Activated B cell treated with CpG ODN at 0.5 μM for 24 hours (primary cell): ENCODE measurements around the gene ARF4. TPM values are rescaled to one million over a fixed set of nuclear protein-coding genes. Genes with fewer than 3 reads are reported as not detected.
"Not testable (repeated sequence)": the region's sequence is repeated elsewhere in the genome, so short reads cannot be mapped to it uniquely, and the experiment has no call there.

ENCODE experiments used
- ATAC-seq: fragments of 200-7000 bp; cut with Tn5 transposase; one replicate; pipeline ENCODE4 v1.10.0; 2021; ENCODE audit warnings: low read depth, mild to moderate bottlenecking, moderate library complexity
- CTCF ChIA-PET: fragments of 350-600 bp; sonication (Branson Sonifier 250); formaldehyde crosslinking; loops from one replicate; lab custom pipeline; 2021; ENCODE audit warnings: antibody characterized with exemption; lab: Charles Lee
- POLR2A ChIA-PET: fragments of 350-600 bp; sonication (Branson Sonifier 250); formaldehyde crosslinking; loops from one replicate; lab custom pipeline; 2021; ENCODE audit warnings: antibody characterized with exemption; lab: Charles Lee
- DNase-seq: peaks from one replicate; pipeline ENCODE4 v3.0.0; 2022
- H3K27ac Mint-ChIP-seq: one replicate; pipeline ENCODE4 v1.8.0; 2020; ENCODE audit warnings: mixed read lengths
- H3K27me3 Mint-ChIP-seq: one replicate; pipeline ENCODE4 v1.8.0; 2021; ENCODE audit warnings: mixed read lengths
- H3K36me3 Mint-ChIP-seq: one replicate; pipeline ENCODE4 v1.8.0; 2021; ENCODE audit warnings: low read depth, mixed read lengths
- H3K4me1 Mint-ChIP-seq: one replicate; pipeline ENCODE4 v1.8.0; 2021; ENCODE audit warnings: mixed read lengths
- H3K4me3 Mint-ChIP-seq: one replicate; pipeline ENCODE4 v1.8.0; 2020; ENCODE audit warnings: mild to moderate bottlenecking, mixed read lengths
- H3K9me3 Mint-ChIP-seq: one replicate; pipeline ENCODE4 v1.8.0; 2020; ENCODE audit warnings: mixed read lengths
- intact Hi-C: fragments of 100-400 bp; cut with micrococcal nuclease; formaldehyde crosslinking; loops from one replicate; pipeline ENCODE4 v1.15.1; 2024
- total RNA-seq: library from RNA; stranded (reverse); gene quantifications from 2 replicates; pipeline ENCODE4 v1.2.3, GENCODE V29; 2022
- TF ChIP-seq, protein P1 (sequence below): fragments of 200-600 bp; IDR thresholded peaks from one replicate; pipeline ENCODE4 v1.8.0; 2022; ENCODE audit warnings: antibody characterized with exemption, mild to moderate bottlenecking

ARF4 gene
- total RNA-seq, 1 donor from 2014 or later, result 43.0 TPM

DNA sequence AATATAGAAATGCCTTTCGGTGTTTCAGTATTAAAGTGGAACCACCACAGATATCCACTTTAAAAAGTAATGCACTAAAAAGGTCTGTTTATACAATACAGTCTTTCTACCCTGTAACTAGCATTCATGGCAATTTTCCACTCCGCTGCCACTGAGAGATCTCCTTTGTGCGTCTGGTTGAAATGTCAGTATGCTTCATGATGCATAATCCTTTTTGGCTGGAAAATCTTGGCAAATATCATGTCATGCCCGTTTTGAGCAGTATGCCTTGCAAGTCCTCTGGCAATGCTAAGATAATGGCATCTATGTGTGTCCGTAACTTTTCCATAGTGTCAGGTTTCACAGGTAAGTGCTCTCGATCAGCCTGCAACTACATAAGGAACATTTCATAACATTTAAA is 30.8 kb upstream of the ARF4 start:
- no peak overlapping the region for H3K4me3 Mint-ChIP-seq
- peaks cover 71% of the 10 kb centered on the region for H3K36me3 Mint-ChIP-seq
- POLR2A ChIA-PET, result interaction anchor here (0.6 kb wide), 1 partner anchor 13 kb away, joined by 7 read pairs; no protein-coding TSS in a partner anchor

GRCh38 chr3:57624801-57625200 is 27.7 kb upstream of the ARF4 start:
- ChIA-PET POLR2A (no interaction called here), CTCF (no interaction called here)
- TF ChIP-seq, protein P1, sequence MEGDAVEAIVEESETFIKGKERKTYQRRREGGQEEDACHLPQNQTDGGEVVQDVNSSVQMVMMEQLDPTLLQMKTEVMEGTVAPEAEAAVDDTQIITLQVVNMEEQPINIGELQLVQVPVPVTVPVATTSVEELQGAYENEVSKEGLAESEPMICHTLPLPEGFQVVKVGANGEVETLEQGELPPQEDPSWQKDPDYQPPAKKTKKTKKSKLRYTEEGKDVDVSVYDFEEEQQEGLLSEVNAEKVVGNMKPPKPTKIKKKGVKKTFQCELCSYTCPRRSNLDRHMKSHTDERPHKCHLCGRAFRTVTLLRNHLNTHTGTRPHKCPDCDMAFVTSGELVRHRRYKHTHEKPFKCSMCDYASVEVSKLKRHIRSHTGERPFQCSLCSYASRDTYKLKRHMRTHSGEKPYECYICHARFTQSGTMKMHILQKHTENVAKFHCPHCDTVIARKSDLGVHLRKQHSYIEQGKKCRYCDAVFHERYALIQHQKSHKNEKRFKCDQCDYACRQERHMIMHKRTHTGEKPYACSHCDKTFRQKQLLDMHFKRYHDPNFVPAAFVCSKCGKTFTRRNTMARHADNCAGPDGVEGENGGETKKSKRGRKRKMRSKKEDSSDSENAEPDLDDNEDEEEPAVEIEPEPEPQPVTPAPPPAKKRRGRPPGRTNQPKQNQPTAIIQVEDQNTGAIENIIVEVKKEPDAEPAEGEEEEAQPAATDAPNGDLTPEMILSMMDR, result no peak
- Mint-ChIP-seq H3K27me3 (no peaks in the 10 kb centered on the region), H3K27ac (no peak overlapping the region), H3K4me3 (no peak overlapping the region), H3K36me3 (peaks cover 61% of the 10 kb centered on the region), H3K9me3 (no peaks in the 10 kb centered on the region), H3K4me1 (no peaks in the 10 kb centered on the region)
- ATAC-seq (no peak), DNase-seq (no peak)
- intact Hi-C loops, result no loop called here

More for the DNA sequence above, 30.8 kb upstream of the ARF4 start:
- Mint-ChIP-seq H3K9me3 (no peaks in the 10 kb centered on the region), H3K4me1 (no peaks in the 10 kb centered on the region), H3K27me3 (no peaks in the 10 kb centered on the region), H3K27ac (no peak overlapping the region)
- intact Hi-C loops, result no loop called here
- TF ChIP-seq, protein P1, result no peak
- ATAC-seq (no peak), DNase-seq (no peak)
- CTCF ChIA-PET, result no interaction called here

DNA sequence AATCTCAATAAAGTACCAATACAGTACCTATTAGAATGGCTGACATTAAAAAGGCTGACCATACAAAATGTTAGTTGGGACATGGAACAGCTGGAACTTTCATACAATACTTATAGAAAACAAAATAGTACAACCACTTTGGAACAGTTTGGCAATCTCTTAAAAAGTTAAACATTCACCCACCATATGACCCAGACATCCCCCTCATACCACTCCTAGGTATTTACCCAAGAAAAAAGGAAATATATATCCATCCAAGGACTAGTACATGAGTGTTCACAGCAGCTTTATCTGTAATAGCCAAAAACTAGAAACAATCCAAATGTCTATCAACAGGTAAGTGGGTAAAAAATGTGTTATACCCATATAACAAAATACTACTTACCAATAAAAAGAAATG is 25.2 kb upstream of the ARF4 start:
- no peak overlapping the region for H3K4me3 Mint-ChIP-seq
- POLR2A ChIA-PET, result interaction anchor here (0.6 kb wide), 1 partner anchor 8 kb away, joined by 5 read pairs; no protein-coding TSS in a partner anchor
- H3K27ac Mint-ChIP-seq, result no peak overlapping the region
- peaks cover 39% of the 10 kb centered on the region for H3K36me3 Mint-ChIP-seq
- TF ChIP-seq, protein P1, result no peak
- H3K27me3 Mint-ChIP-seq, result no peaks in the 10 kb centered on the region
- CTCF ChIA-PET, result no interaction called here
- no peak for ATAC-seq
- no peak for DNase-seq
- no peaks in the 10 kb centered on the region for H3K4me1 Mint-ChIP-seq
- H3K9me3 Mint-ChIP-seq, result no peaks in the 10 kb centered on the region
- intact Hi-C loops, result no loop called here

- no peak for ATAC-seq
- Mint-ChIP-seq H3K36me3 (peaks cover 10% of the 10 kb centered on the region), H3K9me3 (no peaks in the 10 kb centered on the region), H3K4me1 (no peaks in the 10 kb centered on the region), H3K27ac (no peak overlapping the region), H3K4me3 (no peak overlapping the region), H3K27me3 (no peaks in the 10 kb centered on the region)
- intact Hi-C loops, result no loop called here
- CTCF ChIA-PET, result no interaction called here
- no peak for DNase-seq
- TF ChIP-seq, protein P1, result no peak
- POLR2A ChIA-PET, result no interaction called here
Measured at GRCh38 chr3:57617739-57618138, 20.6 kb upstream of the ARF4 start.

- ATAC-seq (no peak), DNase-seq (no peak)
- CTCF ChIA-PET, result no interaction called here
- TF ChIP-seq, protein P1, result no peak
- no peaks in the 10 kb centered on the region for H3K27me3 Mint-ChIP-seq
- no peak overlapping the region for H3K4me3 Mint-ChIP-seq
- intact Hi-C loops, result no loop called here
- no peaks in the 10 kb centered on the region for H3K4me1 Mint-ChIP-seq
- no peak overlapping the region for H3K27ac Mint-ChIP-seq
- POLR2A ChIA-PET, result no interaction called here
- H3K9me3 Mint-ChIP-seq, result no peaks in the 10 kb centered on the region
- peaks cover 4% of the 10 kb centered on the region for H3K36me3 Mint-ChIP-seq
Measured at GRCh38 chr3:57616233-57616632, 19.1 kb upstream of the ARF4 start.

DNA sequence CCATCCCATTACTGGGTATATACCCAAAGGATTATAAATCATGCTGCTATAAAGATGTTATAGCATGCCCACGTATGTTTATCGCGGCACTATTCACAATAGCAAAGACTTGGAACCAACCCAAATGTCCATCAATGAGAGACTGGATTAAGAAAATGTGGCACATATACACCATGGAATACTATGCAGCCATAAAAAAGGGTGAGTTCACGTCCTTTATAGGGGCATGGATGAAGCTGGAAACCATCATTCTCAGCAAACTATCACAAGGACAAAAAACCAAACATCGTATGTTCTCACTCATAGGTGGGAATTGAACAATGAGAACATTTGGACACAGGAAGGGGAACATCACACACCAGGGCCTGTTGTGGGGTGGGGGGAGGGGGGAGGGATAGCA is 14.7 kb upstream of the ARF4 start:
- H3K4me1 Mint-ChIP-seq, H3K9me3 Mint-ChIP-seq, intact Hi-C loops, H3K4me3 Mint-ChIP-seq, H3K27ac Mint-ChIP-seq, ATAC-seq, DNase-seq, CTCF ChIA-PET, POLR2A ChIA-PET, H3K27me3 Mint-ChIP-seq: not testable (repeated sequence)
- peaks cover 13% of the 10 kb centered on the region for H3K36me3 Mint-ChIP-seq
